PC-9 (cell line): ENCODE results near the gene PLEKHJ1. TPM values are rescaled to one million over a fixed set of nuclear protein-coding genes. Genes with fewer than 3 reads are reported as not detected.

Source experiments
- BruUV-seq: library from RNA; stranded (reverse); fragments of 400-500 nt; replicated peaks from 2 replicates; lab custom pipeline; 2021; lab: Mats Ljungman, UMichigan
- CTCF ChIA-PET: fragments of 300-600 bp; sonication (Branson Sonifier 250); formaldehyde crosslinking; loops from one replicate; lab custom pipeline; 2022; ENCODE audit warnings: antibody characterized with exemption; lab: Charles Lee
- POLR2A ChIA-PET: fragments of 300-600 bp; sonication (Branson Sonifier 250); formaldehyde crosslinking; loops from one replicate; lab custom pipeline; 2022; ENCODE audit warnings: antibody characterized with exemption; ENCODE audit not compliant: unreplicated experiment; lab: Charles Lee
- DNase-seq, 2 experiments: peaks; one replicate each; pipeline versions ENCODE4 v3.0.0 to v3.0.0-alpha.2; 2015 to 2022; ENCODE audit warnings: mixed read lengths in 1 of 2
- H2AFZ ChIP-seq: fragments of 200-600 bp; sonication (generic); 2 replicates; pipeline ENCODE4 v1.8.1; 2017; ENCODE audit warnings: antibody characterized with exemption
- H3F3A ChIP-seq: fragments of 200-600 bp; sonication (generic); 2 replicates; pipeline ENCODE4 v1.8.1; 2017; ENCODE audit warnings: antibody characterized with exemption, mild to moderate bottlenecking, low read depth; ENCODE audit not compliant: insufficient read depth
- H3K27ac ChIP-seq: fragments of 200-600 bp; sonication (generic); 2 replicates; pipeline ENCODE4 v1.6.1; 2016; ENCODE audit warnings: mixed run types
- H3K27me3 ChIP-seq: fragments of 200-600 bp; sonication (generic); 2 replicates; pipeline ENCODE4 v1.6.1; 2016; ENCODE audit warnings: low read depth, mixed run types; ENCODE audit not compliant: insufficient read depth
- H3K36me3 ChIP-seq: fragments of 200-600 bp; sonication (generic); 2 replicates; pipeline ENCODE4 v1.6.1; 2016; ENCODE audit warnings: low read depth, mixed run types
- H3K4me1 ChIP-seq: fragments of 200-600 bp; sonication (generic); replicated peaks from 2 replicates; pipeline ENCODE4 v1.6.1; 2016; ENCODE audit warnings: mixed run types; ENCODE audit not compliant: insufficient read depth
- H3K4me2 ChIP-seq: fragments of 200-600 bp; sonication (generic); 2 replicates; pipeline ENCODE4 v1.6.1; 2017; ENCODE audit warnings: mixed run types
- H3K4me3 ChIP-seq: fragments of 200-600 bp; sonication (generic); 2 replicates; pipeline ENCODE4 v1.6.1; 2016; ENCODE audit warnings: mixed run types
- H3K79me2 ChIP-seq: fragments of 200-600 bp; sonication (generic); 2 replicates; pipeline ENCODE4 v1.6.1; 2017; ENCODE audit warnings: low read depth, mixed run types
- H3K9me2 ChIP-seq: fragments of 200-600 bp; sonication (generic); 2 replicates; pipeline ENCODE4 v1.8.1; 2017; ENCODE audit warnings: mild to moderate bottlenecking; ENCODE audit not compliant: insufficient read depth
- H3K9me3 ChIP-seq: fragments of 200-600 bp; sonication (generic); 2 replicates; pipeline ENCODE4 v1.8.1; 2016; ENCODE audit warnings: low read depth; ENCODE audit not compliant: insufficient read depth
- H4K20me1 ChIP-seq: fragments of 200-600 bp; sonication (generic); 2 replicates; pipeline ENCODE4 v1.8.1; 2017; ENCODE audit not compliant: insufficient read depth
- CTCF ChIP-seq: fragments of 200-600 bp; sonication (generic); conservative IDR thresholded peaks from 2 replicates; pipeline ENCODE4 v1.6.1; 2017; ENCODE audit warnings: mixed run types, antibody characterized with exemption, mild to moderate bottlenecking, moderate library complexity
- EZH2 ChIP-seq: fragments of 200-600 bp; sonication (generic); IDR thresholded peaks from 2 replicates; pipeline ENCODE4 v1.8.0; 2017; ENCODE audit warnings: antibody characterized with exemption, low read depth
- intact Hi-C: fragments of 100-400 bp; cut with micrococcal nuclease; formaldehyde crosslinking; loops from one replicate; pipeline ENCODE4 v1.10.0; 2022; ENCODE audit not compliant: unreplicated experiment
- total RNA-seq: library from RNA; stranded (reverse); gene quantifications from 2 replicates; pipeline ENCODE4 v1.2.3, GENCODE V29; 2021

The PLEKHJ1 gene
- total RNA-seq, 1 experiment from 2014 or later: 38.6 TPM

GRCh38 chr19:2261438-2262172, 25.5 kb upstream of the PLEKHJ1 start:
- Histone ChIP-seq H3K4me2 (no peak overlapping the region), H2AFZ (no peak overlapping the region), H3K27me3 (no peaks in the 10 kb centered on the region), H3K9me3 (no peaks in the 10 kb centered on the region), H3K79me2 (no peaks in the 10 kb centered on the region), H3K36me3 (no peaks in the 10 kb centered on the region), H3K9me2 (no peaks in the 10 kb centered on the region), H3F3A (peaks cover 12% of the 10 kb centered on the region), H3K4me1 (peaks cover 9% of the 10 kb centered on the region), H3K27ac (no peak overlapping the region), H4K20me1 (no peaks in the 10 kb centered on the region), H3K4me3 (no peak overlapping the region)
- ChIA-PET CTCF (interaction anchor here (0.7 kb wide), 1 partner anchor 250 kb away, joined by 6 read pairs; no protein-coding TSS in a partner anchor), POLR2A (no interaction called here)
- no peak for DNase-seq
- intact Hi-C loops: no loop called here
- no TSS peak for BruUV-seq
- TF ChIP-seq EZH2: no peak
- TF ChIP-seq CTCF: peak; percentile 68

- Histone ChIP-seq H3K9me2 (no peaks in the 10 kb centered on the region), H3K36me3 (no peaks in the 10 kb centered on the region), H3K79me2 (no peaks in the 10 kb centered on the region), H3K27ac (peak overlapping the region; percentile 78), H3K4me3 (no peak overlapping the region), H3K27me3 (no peaks in the 10 kb centered on the region), H2AFZ (no peak overlapping the region), H3F3A (peaks cover 12% of the 10 kb centered on the region), H3K9me3 (no peaks in the 10 kb centered on the region), H3K4me1 (peaks cover 9% of the 10 kb centered on the region), H4K20me1 (no peaks in the 10 kb centered on the region), H3K4me2 (peak overlapping the region; percentile 53)
- no TSS peak for BruUV-seq
- ChIA-PET POLR2A (interaction anchor here (0.6 to 0.7 kb wide), 3 partner anchors 17 to 442 kb away, joined by 3 to 13 read pairs (median 5); no protein-coding TSS in a partner anchor), CTCF (no interaction called here)
- intact Hi-C loops: no loop called here
- DNase-seq: peak; percentile 27 to 71
- no peak for TF ChIP-seq EZH2
- TF ChIP-seq CTCF: no peak
Observed at GRCh38 chr19:2260341-2260805, 24.2 kb upstream of the PLEKHJ1 start.

GRCh38 chr19:2259336-2259735, 23.2 kb upstream of the PLEKHJ1 start:
- POLR2A ChIA-PET: no interaction called here
- Histone ChIP-seq H3K27me3 (no peaks in the 10 kb centered on the region), H3K27ac (peak overlapping the region; percentile 78; the same call in 1 of the 2 replicates), H3K9me3 (no peaks in the 10 kb centered on the region), H3K4me3 (no peak overlapping the region), H3K4me1 (peaks cover 9% of the 10 kb centered on the region), H3K9me2 (no peaks in the 10 kb centered on the region), H3K79me2 (no peaks in the 10 kb centered on the region), H3K36me3 (no peaks in the 10 kb centered on the region), H3K4me2 (peak overlapping the region; percentile 53; the same call in 1 of the 2 replicates), H2AFZ (no peak overlapping the region), H4K20me1 (no peaks in the 10 kb centered on the region), H3F3A (peaks cover 12% of the 10 kb centered on the region)
- peak; percentile 32 to 62 for DNase-seq
- intact Hi-C loops: no loop called here
- CTCF ChIA-PET: no interaction called here
- TF ChIP-seq EZH2: no peak
- no peak for TF ChIP-seq CTCF
- BruUV-seq: no TSS peak
